HG02884 (cell line): ENCODE results near the gene PLA2G15.
"Not testable (repeated sequence)": the region's sequence is repeated elsewhere in the genome, so short reads cannot be mapped to it uniquely, and the experiment has no call there.

ENCODE experiments used
- ATAC-seq: cut with Tn5 transposase; IDR thresholded peaks from one replicate; pipeline ENCODE4 v1.9.1; 2021; ENCODE audit warnings: mild to moderate bottlenecking, moderate library complexity; ENCODE audit not compliant: unreplicated experiment

PLA2G15 gene

GRCh38 chr16:68275611-68276191 lies 30.5 kb downstream of the PLA2G15 start:
- no peak for ATAC-seq

DNA sequence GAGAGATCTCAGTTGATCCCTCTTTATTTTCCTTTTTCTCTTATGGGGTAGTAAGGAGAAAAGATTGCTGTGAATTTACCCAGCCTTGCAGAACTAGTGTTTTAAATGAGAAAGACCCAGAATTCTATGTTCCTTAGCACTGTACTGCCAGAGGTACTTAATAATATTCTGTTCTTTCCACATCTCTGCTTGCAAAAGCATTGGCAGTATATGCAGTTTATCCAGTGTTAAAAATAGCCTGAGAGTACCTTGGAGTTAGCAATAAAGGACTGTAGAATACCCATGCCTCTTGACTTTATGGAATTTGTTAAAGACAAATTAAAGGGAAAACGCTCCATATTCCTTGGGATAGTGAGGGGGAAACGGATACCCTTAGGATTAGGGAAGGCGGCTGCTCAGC lies 31.1 kb downstream of the PLA2G15 start:
- no peak for ATAC-seq

DNA sequence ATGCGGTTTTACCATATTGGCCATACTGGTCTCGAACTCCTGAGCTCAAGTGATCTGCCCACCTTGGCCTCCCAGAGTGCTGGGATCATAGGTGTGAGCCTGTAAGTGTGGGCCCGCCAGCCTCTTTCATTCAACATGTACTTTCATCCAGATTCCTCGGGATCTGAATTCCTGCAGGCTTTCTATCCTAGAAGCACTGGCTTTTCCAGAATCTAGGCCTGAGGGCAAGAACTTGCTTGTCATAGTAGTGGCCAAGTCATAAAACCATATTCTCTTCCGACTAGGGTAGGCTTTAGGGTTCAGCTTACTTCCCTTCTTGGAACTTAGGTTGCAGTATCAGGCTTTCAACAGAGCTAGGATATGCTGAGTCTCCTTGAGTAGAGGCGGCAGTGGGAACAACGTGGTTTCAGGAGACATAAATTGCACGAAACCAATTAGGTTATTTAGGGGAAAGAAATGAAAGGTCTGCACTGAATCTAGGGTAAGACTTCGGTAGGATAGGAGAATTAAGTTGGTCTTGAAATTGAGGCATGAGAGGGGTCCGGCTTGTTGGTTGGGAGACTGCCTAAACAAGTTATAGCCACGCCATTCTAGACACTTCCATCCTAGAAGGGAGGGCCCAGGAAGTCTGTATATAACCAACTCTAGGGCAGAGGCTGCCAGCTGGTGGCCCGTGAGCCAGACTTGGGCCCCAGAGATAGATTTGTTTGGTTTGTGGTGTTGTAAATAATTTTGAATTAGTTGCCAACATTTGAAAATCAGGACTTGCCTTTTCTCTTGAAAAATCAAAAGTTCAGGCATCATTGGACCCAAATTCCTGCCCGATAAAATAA lies 34.8 kb downstream of the PLA2G15 start:
- no peak for ATAC-seq

- no peak for ATAC-seq
Measured at GRCh38 chr16:68281368-68282063, 36.3 kb downstream of the PLA2G15 start.

- ATAC-seq = no peak
Measured at GRCh38 chr16:68282064-68282452, 36.9 kb downstream of the PLA2G15 start.

DNA sequence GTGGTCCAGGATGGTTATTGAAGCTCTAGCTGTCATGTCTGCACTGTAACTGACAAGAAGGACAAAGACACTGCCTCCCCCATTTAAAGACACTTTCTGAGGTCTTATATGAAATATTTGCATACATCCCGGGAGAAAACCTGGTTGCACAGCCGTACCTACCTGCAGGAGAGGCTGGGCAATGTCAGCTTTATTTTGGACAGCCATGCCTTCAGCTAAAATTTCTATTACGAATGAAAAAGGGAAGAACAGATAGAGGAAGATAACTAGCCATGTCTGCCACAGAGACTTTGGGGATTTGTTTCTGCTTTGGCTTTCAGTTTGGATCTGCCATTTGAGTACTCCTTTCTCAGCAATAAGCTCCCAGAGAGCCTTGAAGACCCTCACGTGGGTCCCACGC lies 38.2 kb downstream of the PLA2G15 start:
- no peak for ATAC-seq

- peak; percentile 52 for ATAC-seq
Measured at GRCh38 chr16:68283801-68284598, 38.8 kb downstream of the PLA2G15 start.

GRCh38 chr16:68284847-68285246 lies 39.7 kb downstream of the PLA2G15 start:
- peak; percentile 40 for ATAC-seq

- no peak for ATAC-seq
Measured at GRCh38 chr16:68285683-68286082, 40.5 kb downstream of the PLA2G15 start.

DNA sequence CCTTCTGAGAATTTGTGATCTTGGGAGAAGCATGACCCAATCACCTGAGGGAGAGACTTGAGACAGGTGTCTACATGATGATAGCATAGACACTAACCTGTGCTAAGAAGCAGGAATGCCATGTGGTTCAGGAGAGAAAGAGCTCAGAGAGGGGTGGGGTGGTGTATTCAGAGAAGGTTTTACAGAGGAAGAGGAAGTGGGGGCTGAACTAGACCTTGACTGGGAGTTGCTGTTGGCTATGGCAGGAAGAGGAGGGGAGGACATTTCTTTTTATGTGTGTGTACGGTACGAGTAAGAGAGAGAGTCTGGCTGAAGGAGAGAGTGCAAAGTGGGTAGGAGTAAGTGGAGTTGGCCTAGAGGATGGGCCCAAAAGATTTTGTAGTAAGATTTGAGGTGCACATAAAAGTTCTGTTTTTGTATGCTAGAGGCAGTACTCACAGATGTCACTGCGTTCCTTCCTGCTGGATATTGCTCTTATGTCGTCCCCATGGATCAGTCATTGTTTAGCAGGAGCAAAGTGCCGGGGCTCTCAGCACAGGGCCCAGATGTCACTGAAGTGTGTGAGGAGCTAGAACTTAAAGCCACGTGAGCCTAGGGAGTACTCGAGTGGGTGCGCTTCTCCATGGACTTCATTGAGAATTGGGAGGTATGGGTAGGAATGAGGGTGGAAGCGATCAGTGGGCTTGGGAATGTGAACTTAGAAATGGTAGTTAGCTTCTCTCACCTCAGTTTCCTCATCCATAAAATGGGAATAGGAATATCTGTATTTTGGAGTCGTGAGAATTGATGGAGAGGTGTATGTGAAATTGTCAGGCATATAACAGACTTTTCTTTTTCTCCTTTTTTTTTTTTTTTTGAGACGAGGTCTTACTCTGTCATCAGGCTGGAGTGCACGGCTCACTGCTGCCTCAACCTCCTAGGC lies 41.2 kb downstream of the PLA2G15 start:
- ATAC-seq = no peak

GRCh38 chr16:68287276-68288251 lies 42.4 kb downstream of the PLA2G15 start:
- ATAC-seq = no peak

DNA sequence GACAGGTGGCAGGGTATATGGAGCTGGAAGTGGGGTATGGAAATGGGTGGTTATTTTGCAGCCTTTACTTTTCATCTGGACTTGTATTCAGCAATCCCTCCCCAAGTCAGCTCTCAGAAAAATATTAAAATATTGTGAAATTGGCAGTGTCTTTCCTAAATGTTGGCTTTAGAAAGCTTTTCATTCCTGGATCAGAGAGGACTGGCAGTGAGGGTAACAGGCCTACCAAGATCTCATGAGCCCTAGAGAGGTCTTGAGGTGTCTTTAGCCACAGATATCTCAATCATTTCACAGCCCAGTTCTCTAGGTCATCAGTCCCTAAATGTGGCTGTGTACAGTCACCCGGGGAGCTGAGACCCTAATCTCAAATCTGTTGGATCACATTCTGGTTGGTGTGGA lies 43.1 kb downstream of the PLA2G15 start:
- ATAC-seq = no peak

GRCh38 chr16:68288796-68289195 lies 43.6 kb downstream of the PLA2G15 start:
- ATAC-seq = not testable (repeated sequence)

GRCh38 chr16:68289202-68289601 lies 44.0 kb downstream of the PLA2G15 start:
- no peak for ATAC-seq

- peak; percentile 75 for ATAC-seq
Measured at GRCh38 chr16:68289621-68290329, 44.6 kb downstream of the PLA2G15 start.

DNA sequence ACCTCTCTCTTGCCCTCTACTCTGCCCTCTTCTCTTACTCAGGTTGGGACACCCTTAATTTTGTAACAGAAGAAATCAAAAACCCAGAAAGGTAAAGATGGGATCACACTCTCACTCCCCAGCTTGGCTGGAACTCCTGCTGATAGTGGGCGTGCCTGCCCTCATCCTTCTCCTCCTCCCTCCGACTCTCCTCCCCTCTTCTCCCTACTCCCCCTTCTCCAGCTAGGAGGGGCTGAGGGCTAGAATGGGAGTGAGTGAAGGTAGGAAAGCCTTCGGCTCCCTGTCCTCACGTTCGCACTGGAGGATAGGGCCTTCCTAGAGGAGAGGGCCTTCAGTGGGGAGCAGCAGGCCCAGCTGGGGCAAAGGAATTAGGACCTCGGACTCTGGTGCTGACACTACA lies 45.3 kb downstream of the PLA2G15 start:
- no peak for ATAC-seq

- no peak for ATAC-seq
Measured at GRCh38 chr16:68291227-68291626, 46.1 kb downstream of the PLA2G15 start.

DNA sequence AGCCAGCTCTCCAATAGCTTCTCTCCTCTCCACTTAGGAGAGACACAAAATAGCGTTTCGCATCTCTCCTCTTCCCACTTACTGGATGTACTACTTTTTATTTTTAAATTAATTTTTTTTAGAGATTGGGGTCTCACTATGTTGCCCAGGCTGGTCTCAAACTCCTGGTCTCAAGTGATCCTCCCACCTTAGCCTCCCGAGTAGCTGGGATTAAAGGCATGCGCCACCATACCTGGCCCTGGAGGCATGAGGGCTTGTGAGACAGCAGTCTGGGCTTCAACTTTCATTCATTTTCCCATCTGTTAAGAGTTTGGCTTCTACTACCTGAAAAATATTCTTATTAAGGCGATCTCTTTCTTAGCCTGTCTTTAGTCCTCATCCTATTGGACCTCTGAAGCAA lies 47.3 kb downstream of the PLA2G15 start:
- ATAC-seq = no peak
